CD4-positive, CD25-positive, alpha-beta regulatory T cell (primary cell): ENCODE measurements around the gene JPH2. TPM values are rescaled to one million over a fixed set of nuclear protein-coding genes. Genes with fewer than 3 reads are reported as not detected.

ENCODE experiments used
- polyA plus RNA-seq, 4 donors: library from polyadenylated mRNA; unstranded; fragments of 300-500 nt; fragmentation: Illumina TruSeq; gene quantifications; one replicate each; pipeline ENCODE4 v1.2.3, GENCODE V29; 2021
- total RNA-seq: library from RNA; stranded (reverse); gene quantifications from one replicate; pipeline ENCODE4 v1.2.3, GENCODE V29; 2022

Gene JPH2
- total and polyA plus RNA-seq, 5 donors from 2014 or later = not detected

Other genes starting within 250 kb of the JPH2 start
- gene OSER1, start 23.6 kb upstream of the JPH2 start, total RNA-seq = 137 TPM
- gene OSER1, start 23.6 kb upstream of the JPH2 start, polyA plus RNA-seq = 10 to 100 TPM; 48.4 to 75.5 (median 67.5) TPM
- not detected for gene GDAP1L1, start 60.1 kb upstream of the JPH2 start, total RNA-seq
- under 1 TPM in 1 of 4 donors, not detected in 3; 0.07 TPM for gene GDAP1L1, start 60.1 kb upstream of the JPH2 start, polyA plus RNA-seq
- gene FITM2, start 124.0 kb upstream of the JPH2 start, total RNA-seq = 4.4 TPM
- 1 to 10 TPM in 2 of 4 donors, under 1 TPM in 2; 0.73 to 2.4 (median 1.0) TPM for gene FITM2, start 124.0 kb upstream of the JPH2 start, polyA plus RNA-seq
- gene R3HDML, start 149.9 kb upstream of the JPH2 start, total RNA-seq = not detected
- not detected for gene R3HDML, start 149.9 kb upstream of the JPH2 start, polyA plus RNA-seq
- not detected for gene HNF4A, start 168.5 kb upstream of the JPH2 start, total RNA-seq
- not detected for gene HNF4A, start 168.5 kb upstream of the JPH2 start, polyA plus RNA-seq